Measurements from ENCODE around the gene SURF1. TPM values are rescaled to one million over a fixed set of nuclear protein-coding genes. Genes with fewer than 3 reads are reported as not detected.
A peak's percentile ranks its signal among the peaks of the same experiment; 100 is the strongest.

SURF1 gene
- total and polyA plus RNA-seq, 9 of the 15 experiments (the other 6 are each of a cell fraction or from before 2014, with no cell fraction given) = 16.1 to 31.3 (median 20.9) TPM

DNA sequence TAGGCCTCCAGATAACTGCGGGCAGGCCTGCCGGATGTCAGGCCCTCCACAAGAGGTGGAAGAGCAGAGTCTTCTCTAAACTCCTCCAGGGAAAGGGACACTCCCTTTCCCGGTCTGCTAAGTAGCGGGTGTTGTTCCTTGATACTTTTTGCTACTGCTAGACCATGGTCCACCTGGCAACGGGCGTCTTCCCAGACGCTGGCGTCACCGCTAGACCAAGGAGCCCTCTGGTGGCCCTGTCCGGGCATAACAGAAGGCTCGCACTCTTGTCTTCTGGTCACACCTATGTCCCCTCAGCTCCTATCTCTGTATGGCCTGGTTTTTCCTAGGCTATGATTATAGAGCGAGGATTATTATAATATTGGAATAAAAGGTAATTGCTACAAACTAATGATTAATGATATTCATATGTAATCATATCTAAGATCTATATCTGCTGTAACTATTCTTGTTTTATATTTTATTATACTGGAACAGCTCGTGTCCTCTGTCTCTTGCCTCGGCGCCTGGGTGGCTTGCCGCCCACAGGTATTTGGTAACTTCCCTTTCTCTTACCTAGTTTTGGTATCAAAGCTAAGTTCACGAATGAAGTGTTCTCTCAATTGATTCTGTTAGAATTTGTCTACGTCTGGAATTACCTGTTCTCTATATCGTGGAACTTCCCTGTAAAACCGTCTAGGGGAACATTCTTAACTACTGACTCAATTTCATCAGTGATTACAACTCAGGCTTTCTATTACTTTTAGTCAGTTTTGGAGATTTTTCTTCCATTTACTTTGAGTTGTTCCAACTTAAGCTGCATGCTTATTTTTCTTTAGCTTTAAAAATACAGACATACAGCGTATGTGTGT is 26.8 kb downstream of the SURF1 start (continued):
- TF ChIP-seq, protein P1, sequence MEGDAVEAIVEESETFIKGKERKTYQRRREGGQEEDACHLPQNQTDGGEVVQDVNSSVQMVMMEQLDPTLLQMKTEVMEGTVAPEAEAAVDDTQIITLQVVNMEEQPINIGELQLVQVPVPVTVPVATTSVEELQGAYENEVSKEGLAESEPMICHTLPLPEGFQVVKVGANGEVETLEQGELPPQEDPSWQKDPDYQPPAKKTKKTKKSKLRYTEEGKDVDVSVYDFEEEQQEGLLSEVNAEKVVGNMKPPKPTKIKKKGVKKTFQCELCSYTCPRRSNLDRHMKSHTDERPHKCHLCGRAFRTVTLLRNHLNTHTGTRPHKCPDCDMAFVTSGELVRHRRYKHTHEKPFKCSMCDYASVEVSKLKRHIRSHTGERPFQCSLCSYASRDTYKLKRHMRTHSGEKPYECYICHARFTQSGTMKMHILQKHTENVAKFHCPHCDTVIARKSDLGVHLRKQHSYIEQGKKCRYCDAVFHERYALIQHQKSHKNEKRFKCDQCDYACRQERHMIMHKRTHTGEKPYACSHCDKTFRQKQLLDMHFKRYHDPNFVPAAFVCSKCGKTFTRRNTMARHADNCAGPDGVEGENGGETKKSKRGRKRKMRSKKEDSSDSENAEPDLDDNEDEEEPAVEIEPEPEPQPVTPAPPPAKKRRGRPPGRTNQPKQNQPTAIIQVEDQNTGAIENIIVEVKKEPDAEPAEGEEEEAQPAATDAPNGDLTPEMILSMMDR (IDR thresholded peaks at IDR 0.05 in 2 of 3, conservative IDR thresholded peaks at IDR 0.05 in 1 of 3; ENCODE audit: insufficient read depth in 2 of 3, low read depth in 1 of 3, low read length in 3 of 3) = peak; percentile 68 to 73 (median 73)
- TF ChIP-seq POLR2B (IDR thresholded peaks at IDR 0.05; ENCODE audit: low read depth, partially characterized antibody) = peak; percentile 41

DNA sequence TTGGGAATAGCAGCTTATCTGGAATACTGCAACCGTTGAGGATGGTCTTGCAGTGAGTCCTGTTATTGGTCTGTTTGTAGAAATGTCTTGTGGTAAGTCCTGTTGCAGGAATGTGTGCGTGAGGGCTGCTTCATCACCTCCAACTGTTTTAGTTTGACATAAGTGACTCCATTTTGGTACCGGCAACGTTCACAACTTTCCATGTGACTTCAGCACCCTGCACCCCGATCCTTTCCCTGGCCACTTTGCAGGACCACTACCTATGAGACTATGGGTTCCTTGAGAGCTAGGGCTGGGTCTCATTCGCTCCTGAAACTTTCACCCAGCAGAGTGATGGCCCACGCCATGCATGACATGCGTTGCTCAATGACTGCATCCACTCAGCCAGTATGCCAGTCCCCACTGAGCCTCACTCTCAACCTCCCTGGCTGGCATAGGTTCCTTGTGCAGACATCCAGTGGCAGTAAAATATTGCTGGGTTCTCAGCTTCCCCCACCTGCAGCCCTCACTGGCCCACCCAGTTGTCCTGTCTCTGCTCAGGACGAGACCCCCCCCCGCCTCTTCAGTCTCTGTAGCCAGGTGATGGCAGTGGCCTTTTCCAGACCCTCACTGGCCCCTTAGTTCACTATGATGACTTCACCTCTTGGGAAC is 28.3 kb downstream of the SURF1 start:
- TF ChIP-seq MEF2D (tag; conservative IDR thresholded peaks at IDR 0.05; ENCODE audit: low read depth) = 0 out of 2 replicates have a peak, but pooled peaks have one; percentile 37
- TF ChIP-seq, protein P2, sequence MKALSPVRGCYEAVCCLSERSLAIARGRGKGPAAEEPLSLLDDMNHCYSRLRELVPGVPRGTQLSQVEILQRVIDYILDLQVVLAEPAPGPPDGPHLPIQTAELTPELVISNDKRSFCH (CRISPR knock-in tag; IDR thresholded peaks at IDR 0.05) = no peak
- TF ChIP-seq, protein P2 (tag; IDR thresholded peaks at IDR 0.05) = peak; percentile 70
- TF ChIP-seq DMBX1 (CRISPR knock-in tag; IDR thresholded peaks at IDR 0.05; ENCODE audit: borderline replicate concordance) = peak; percentile 21; the same call in 1 of the 2 replicates
- TF ChIP-seq SP1 (CRISPR knock-in tag; IDR thresholded peaks at IDR 0.05) = no peak
- TF ChIP-seq, protein P3, sequence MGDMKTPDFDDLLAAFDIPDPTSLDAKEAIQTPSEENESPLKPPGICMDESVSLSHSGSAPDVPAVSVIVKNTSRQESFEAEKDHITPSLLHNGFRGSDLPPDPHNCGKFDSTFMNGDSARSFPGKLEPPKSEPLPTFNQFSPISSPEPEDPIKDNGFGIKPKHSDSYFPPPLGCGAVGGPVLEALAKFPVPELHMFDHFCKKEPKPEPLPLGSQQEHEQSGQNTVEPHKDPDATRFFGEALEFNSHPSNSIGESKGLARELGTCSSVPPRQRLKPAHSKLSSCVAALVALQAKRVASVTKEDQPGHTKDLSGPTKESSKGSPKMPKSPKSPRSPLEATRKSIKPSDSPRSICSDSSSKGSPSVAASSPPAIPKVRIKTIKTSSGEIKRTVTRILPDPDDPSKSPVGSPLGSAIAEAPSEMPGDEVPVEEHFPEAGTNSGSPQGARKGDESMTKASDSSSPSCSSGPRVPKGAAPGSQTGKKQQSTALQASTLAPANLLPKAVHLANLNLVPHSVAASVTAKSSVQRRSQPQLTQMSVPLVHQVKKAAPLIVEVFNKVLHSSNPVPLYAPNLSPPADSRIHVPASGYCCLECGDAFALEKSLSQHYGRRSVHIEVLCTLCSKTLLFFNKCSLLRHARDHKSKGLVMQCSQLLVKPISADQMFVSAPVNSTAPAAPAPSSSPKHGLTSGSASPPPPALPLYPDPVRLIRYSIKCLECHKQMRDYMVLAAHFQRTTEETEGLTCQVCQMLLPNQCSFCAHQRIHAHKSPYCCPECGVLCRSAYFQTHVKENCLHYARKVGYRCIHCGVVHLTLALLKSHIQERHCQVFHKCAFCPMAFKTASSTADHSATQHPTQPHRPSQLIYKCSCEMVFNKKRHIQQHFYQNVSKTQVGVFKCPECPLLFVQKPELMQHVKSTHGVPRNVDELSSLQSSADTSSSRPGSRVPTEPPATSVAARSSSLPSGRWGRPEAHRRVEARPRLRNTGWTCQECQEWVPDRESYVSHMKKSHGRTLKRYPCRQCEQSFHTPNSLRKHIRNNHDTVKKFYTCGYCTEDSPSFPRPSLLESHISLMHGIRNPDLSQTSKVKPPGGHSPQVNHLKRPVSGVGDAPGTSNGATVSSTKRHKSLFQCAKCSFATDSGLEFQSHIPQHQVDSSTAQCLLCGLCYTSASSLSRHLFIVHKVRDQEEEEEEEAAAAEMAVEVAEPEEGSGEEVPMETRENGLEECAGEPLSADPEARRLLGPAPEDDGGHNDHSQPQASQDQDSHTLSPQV (IDR thresholded peaks at IDR 0.05) = 0 out of 2 replicates have a peak, but pooled peaks have one; percentile 64
- no peak for TF ChIP-seq RUNX1 (IDR thresholded peaks at IDR 0.05; ENCODE audit: low read depth)
- TF ChIP-seq SMC3 (conservative IDR thresholded peaks at IDR 0.05; ENCODE audit: insufficient read depth, low read depth, low read length) = 0 out of 2 replicates have a peak, but pooled peaks have one; percentile 5
- TF ChIP-seq MTA1 (IDR thresholded peaks at IDR 0.05; ENCODE audit: borderline replicate concordance) = no peak
- Histone ChIP-seq H2AFZ (ENCODE audit: low read depth, low read length) (no peak overlapping the region), H3K79me2 (ENCODE audit: control insufficient read depth, insufficient read depth, low read length) (peaks cover 3% of the 10 kb centered on the region; the same call in 2 of the 3 replicates), H3K27ac (ENCODE audit: extremely low read depth, low read depth, low read length) (no peak overlapping the region), H4K20me1 (replicated peaks; ENCODE audit: control insufficient read depth, insufficient read depth, low read length) (no peaks in the 10 kb centered on the region), H3K4me2 (ENCODE audit: insufficient read depth, low read length) (no peak overlapping the region), H3K27me3 (ENCODE audit: control insufficient read depth in 2 of 2, insufficient read depth in 2 of 2, low read length in 2 of 2) (peaks cover 0 to 8% of the 10 kb centered on the region in 2 experiments; a peak in 1 of 5 replicates), H3K36me3 (ENCODE audit: control insufficient read depth, insufficient read depth, low read length) (peaks cover 33% of the 10 kb centered on the region), H3K4me3 (no peak overlapping the region), H3K9me1 (ENCODE audit: control insufficient read depth, insufficient read depth, low read length) (no peaks in the 10 kb centered on the region), H3K9ac (ENCODE audit: insufficient read depth in 1 of 2, low read depth in 2 of 2, low read length in 2 of 2) (no peak overlapping the region), H3K4me1 (replicated peaks in 1 of 2; ENCODE audit: control insufficient read depth in 2 of 2, insufficient read depth in 2 of 2, low read length in 2 of 2) (peaks cover 0 to 19% of the 10 kb centered on the region in 2 experiments; a peak in 2 of 5 replicates), H3K9me3 (replicated peaks; ENCODE audit: control insufficient read depth, insufficient read depth, low read depth, low read length) (peaks cover 5% of the 10 kb centered on the region)
- in situ Hi-C loops (cut with MboI) (no loop called here), intact Hi-C loops (cut with micrococcal nuclease) (loop anchor here (10.0 kb wide), 1 partner anchor 53 kb away; the partner anchor contains the start of gene ABO)
- ATAC-seq = no peak
- ChIA-PET CTCF (ENCODE audit: low intra/inter-chr PET ratio) (interaction anchor here (0.7 to 4.0 kb wide), 3 partner anchors 57 to 180 kb away, joined by 3 to 31 read pairs (median 4); no protein-coding TSS in a partner anchor), POLR2A (interaction anchor here (0.6 kb wide), 1 partner anchor 55 kb away, joined by 4 read pairs; no protein-coding TSS in a partner anchor)
- 62% methylated on average over 10 of the region's 10 CpGs for WGBS (ENCODE audit: insufficient coverage, low coverage, missing lambda C conversion rate)
- peak; percentile 19 for FAIRE-seq
- DNase-seq (ENCODE audit: extremely low read depth in 1 of 4, low spot score in 3 of 4) = no peak
- BruUV-seq (replicated peaks) = no TSS peak
